SK-N-MC (cell line): ENCODE results near the gene HLX.

Experiments used
- EZH2 ChIP-seq: fragments of 200-600 bp; sonication (generic); IDR thresholded peaks from one replicate; pipeline ENCODE4 v1.6.1; 2017; ENCODE audit warnings: antibody characterized with exemption
- POLR2AphosphoS5 ChIP-seq: IDR thresholded peaks from 2 replicates; pipeline ENCODE4 v1.6.1; 2012; ENCODE audit warnings: mild to moderate bottlenecking, low read depth, low read length, borderline replicate concordance

GRCh38 chr1:220915954-220916353 lies 36.7 kb downstream of the HLX start:
- TF ChIP-seq EZH2 (no peak), POLR2AphosphoS5 (no peak)
